HG03039 (cell line): ENCODE results near the gene C4orf51.

Experiments
- ATAC-seq: cut with Tn5 transposase; IDR thresholded peaks from one replicate; pipeline ENCODE4 v1.9.1; 2021; ENCODE audit warnings: mild to moderate bottlenecking, moderate library complexity; ENCODE audit not compliant: unreplicated experiment

The C4orf51 gene

GRCh38 chr4:145709336-145709735 lies 29.4 kb downstream of the C4orf51 start:
- ATAC-seq, result no peak

- ATAC-seq, result peak; percentile 91
These were observed 29.9 kb downstream of the C4orf51 start for GRCh38 chr4:145709843-145710242.

- ATAC-seq, result no peak
These were observed 36.3 kb downstream of the C4orf51 start for GRCh38 chr4:145716200-145716599.

GRCh38 chr4:145716661-145717200 lies 36.8 kb downstream of the C4orf51 start:
- ATAC-seq, result no peak

GRCh38 chr4:145719752-145720624 lies 40.0 kb downstream of the C4orf51 start:
- ATAC-seq, result peak; percentile 75

GRCh38 chr4:145720656-145721055 lies 40.7 kb downstream of the C4orf51 start:
- peak; percentile 28 for ATAC-seq

GRCh38 chr4:145722561-145722960 lies 42.6 kb downstream of the C4orf51 start:
- no peak for ATAC-seq

- ATAC-seq, result no peak
These were observed 43.4 kb downstream of the C4orf51 start for GRCh38 chr4:145723336-145723735.

- ATAC-seq, result no peak
These were observed 50.1 kb downstream of the C4orf51 start for GRCh38 chr4:145730026-145730425.

- ATAC-seq, result no peak
These were observed 51.1 kb downstream of the C4orf51 start for GRCh38 chr4:145731028-145731427.

GRCh38 chr4:145732001-145732815 lies 52.3 kb downstream of the C4orf51 start:
- no peak for ATAC-seq

GRCh38 chr4:145732895-145733880 lies 53.2 kb downstream of the C4orf51 start:
- ATAC-seq, result peak; percentile 87

- no peak for ATAC-seq
These were observed 54.1 kb downstream of the C4orf51 start for GRCh38 chr4:145734031-145734430.

GRCh38 chr4:145734576-145735346 lies 54.8 kb downstream of the C4orf51 start:
- peak; percentile 33 for ATAC-seq

GRCh38 chr4:145735347-145735675 lies 55.4 kb downstream of the C4orf51 start:
- no peak for ATAC-seq

- ATAC-seq, result no peak
These were observed 55.9 kb downstream of the C4orf51 start for GRCh38 chr4:145735827-145736226.

- no peak for ATAC-seq
These were observed 56.4 kb downstream of the C4orf51 start for GRCh38 chr4:145736241-145736831.

GRCh38 chr4:145739845-145740244 lies 59.9 kb downstream of the C4orf51 start:
- ATAC-seq, result no peak

GRCh38 chr4:145740806-145741205 lies 60.9 kb downstream of the C4orf51 start:
- no peak for ATAC-seq
